ENCODE results near the gene RAD51B. TPM values are rescaled to one million over a fixed set of nuclear protein-coding genes. Genes with fewer than 3 reads are reported as not detected.

Gene RAD51B
- polyA plus RNA-seq, 1 donor (not counting 4 experiments of a cell fraction or from before 2014, with no cell fraction given): 13.3 TPM

DNA sequence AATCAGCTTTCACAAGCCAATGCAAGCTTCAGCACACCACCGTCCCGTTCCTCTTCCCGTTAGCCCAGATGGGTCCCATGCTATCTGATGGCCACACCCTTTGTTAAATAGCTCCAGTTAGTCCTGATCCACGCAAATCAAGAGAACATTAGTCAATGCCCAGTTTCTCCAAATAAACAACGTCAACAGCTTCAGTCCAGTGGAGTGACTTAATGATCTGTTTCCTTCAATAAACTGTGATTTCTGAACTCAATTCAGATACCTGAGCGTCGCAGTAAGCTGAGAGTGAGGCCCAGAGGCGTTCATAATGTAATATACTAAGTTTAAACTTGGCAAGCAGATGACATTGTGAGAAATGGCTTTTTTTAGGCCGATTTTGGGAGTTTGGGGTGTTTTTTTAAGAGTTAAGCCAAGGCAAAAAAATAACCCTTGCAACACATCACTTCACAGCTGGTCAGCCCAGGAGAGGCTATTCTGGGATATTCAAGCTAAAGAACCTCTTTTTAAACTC lies 861.0 kb downstream of the RAD51B start:
- Histone ChIP-seq H3K4me1 (ENCODE audit: control insufficient read depth, extremely low read depth, insufficient read depth, low read length) (peaks cover 87% of the 10 kb centered on the region), H3K9ac (ENCODE audit: control insufficient read depth, extremely low read depth, insufficient read depth, low read length) (peak overlapping the region; percentile 30)

DNA sequence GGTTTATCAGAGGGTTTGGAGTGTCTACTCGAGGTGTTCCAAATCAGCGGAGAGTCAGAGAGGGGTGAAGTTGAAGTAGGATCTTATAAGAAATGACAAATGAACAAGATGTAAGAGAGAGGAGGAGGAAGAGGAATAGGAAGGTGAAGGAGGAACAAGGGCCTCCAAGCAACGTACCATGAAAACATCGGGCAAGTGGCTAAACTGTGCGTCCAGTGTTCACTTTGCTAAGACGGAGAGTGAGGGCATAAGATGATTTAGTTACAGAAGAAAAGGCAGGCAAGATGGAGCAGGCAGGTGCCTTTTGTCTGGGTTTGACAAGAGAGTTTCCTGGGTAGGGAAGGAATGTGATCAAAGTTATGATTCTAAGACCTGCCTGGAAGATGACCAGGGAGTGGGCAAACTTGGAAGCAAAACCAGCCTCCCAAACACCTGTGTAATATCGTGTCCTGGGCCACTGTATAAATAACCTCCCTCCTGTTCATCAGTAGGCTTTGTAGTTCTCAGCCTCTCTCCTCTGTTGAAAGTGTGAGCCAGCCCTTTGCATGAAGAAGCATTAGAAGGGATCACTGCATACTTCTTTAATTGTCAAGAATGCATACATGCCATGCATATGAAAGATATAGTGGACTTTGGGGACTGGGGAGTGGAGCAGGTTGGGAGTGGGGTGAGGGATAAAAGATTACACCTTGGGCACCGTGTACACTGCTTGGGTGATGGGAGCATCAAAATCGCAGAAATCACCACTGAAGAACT lies 861.9 kb downstream of the RAD51B start:
- no peak for DNase-seq (ENCODE audit: low read depth, low spot score)
- Histone ChIP-seq H3K4me2 (ENCODE audit: control insufficient read depth, extremely low read depth, insufficient read depth, low read depth, low read length) (no peak overlapping the region), H3K4me1 (ENCODE audit: control insufficient read depth, extremely low read depth, insufficient read depth, low read length) (peaks cover 87% of the 10 kb centered on the region)

More for the DNA sequence above, 861.0 kb downstream of the RAD51B start:
- Histone ChIP-seq H3K9me3 (ENCODE audit: control insufficient read depth, low read depth, low read length) (peaks cover 6% of the 10 kb centered on the region), H4K20me1 (ENCODE audit: control insufficient read depth, extremely low read depth, insufficient read depth, low read length) (no peaks in the 10 kb centered on the region), H2AFZ (ENCODE audit: control insufficient read depth, low read length) (peak overlapping the region; percentile 47), H3K9me1 (ENCODE audit: control insufficient read depth, extremely low read depth, insufficient read depth, low read length) (no peaks in the 10 kb centered on the region), H3K36me3 (ENCODE audit: control insufficient read depth in 2 of 2, extremely low read depth in 1 of 2, insufficient read depth in 2 of 2, low read length in 2 of 2) (no peaks in the 10 kb centered on the region), H3K79me2 (ENCODE audit: control insufficient read depth, insufficient read depth, low read length) (no peaks in the 10 kb centered on the region), H3K27ac (ENCODE audit: control insufficient read depth, insufficient read depth, low read length) (peak overlapping the region; percentile 97), H3K4me2 (ENCODE audit: control insufficient read depth, extremely low read depth, insufficient read depth, low read depth, low read length) (no peak overlapping the region), H3K27me3 (ENCODE audit: control insufficient read depth, extremely low read depth, insufficient read depth, low read length) (no peaks in the 10 kb centered on the region), H3K4me3 (ENCODE audit: control insufficient read depth in 2 of 3, extremely low read depth in 1 of 3, insufficient read depth in 2 of 3, low read depth in 1 of 3, low read length in 3 of 3) (no peak overlapping the region)
- dilution Hi-C loops (cut with MboI; ENCODE audit: extremely low pct_ligation_motif_present, low sequenced_read_pairs): no loop called here
- DNase-seq (ENCODE audit: low read depth, low spot score) (no peak), FAIRE-seq (peak; percentile 55)
- TF ChIP-seq EZH2 (IDR thresholded peaks at IDR 0.05; ENCODE audit: low read length): no peak
- TF ChIP-seq, protein P1, sequence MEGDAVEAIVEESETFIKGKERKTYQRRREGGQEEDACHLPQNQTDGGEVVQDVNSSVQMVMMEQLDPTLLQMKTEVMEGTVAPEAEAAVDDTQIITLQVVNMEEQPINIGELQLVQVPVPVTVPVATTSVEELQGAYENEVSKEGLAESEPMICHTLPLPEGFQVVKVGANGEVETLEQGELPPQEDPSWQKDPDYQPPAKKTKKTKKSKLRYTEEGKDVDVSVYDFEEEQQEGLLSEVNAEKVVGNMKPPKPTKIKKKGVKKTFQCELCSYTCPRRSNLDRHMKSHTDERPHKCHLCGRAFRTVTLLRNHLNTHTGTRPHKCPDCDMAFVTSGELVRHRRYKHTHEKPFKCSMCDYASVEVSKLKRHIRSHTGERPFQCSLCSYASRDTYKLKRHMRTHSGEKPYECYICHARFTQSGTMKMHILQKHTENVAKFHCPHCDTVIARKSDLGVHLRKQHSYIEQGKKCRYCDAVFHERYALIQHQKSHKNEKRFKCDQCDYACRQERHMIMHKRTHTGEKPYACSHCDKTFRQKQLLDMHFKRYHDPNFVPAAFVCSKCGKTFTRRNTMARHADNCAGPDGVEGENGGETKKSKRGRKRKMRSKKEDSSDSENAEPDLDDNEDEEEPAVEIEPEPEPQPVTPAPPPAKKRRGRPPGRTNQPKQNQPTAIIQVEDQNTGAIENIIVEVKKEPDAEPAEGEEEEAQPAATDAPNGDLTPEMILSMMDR (optimal IDR thresholded peaks at IDR 0.05 in 1 of 3, IDR thresholded peaks at IDR 0.05 in 1 of 3, conservative IDR thresholded peaks at IDR 0.05 in 1 of 3; ENCODE audit: extremely low read depth in 1 of 3, insufficient read depth in 2 of 3, low read length in 3 of 3): no peak

More for the DNA sequence above, 861.9 kb downstream of the RAD51B start:
- H3K27ac ChIP-seq (ENCODE audit: control insufficient read depth, insufficient read depth, low read length): peak overlapping the region; percentile 97
- dilution Hi-C loops (cut with MboI; ENCODE audit: extremely low pct_ligation_motif_present, low sequenced_read_pairs): no loop called here
- FAIRE-seq: no peak
- no peak overlapping the region for H2AFZ ChIP-seq (ENCODE audit: control insufficient read depth, low read length)
- H3K4me3 ChIP-seq (ENCODE audit: control insufficient read depth in 2 of 3, extremely low read depth in 1 of 3, insufficient read depth in 2 of 3, low read depth in 1 of 3, low read length in 3 of 3): no peak overlapping the region
- no peaks in the 10 kb centered on the region for H3K36me3 ChIP-seq (ENCODE audit: control insufficient read depth in 2 of 2, extremely low read depth in 1 of 2, insufficient read depth in 2 of 2, low read length in 2 of 2)
- no peaks in the 10 kb centered on the region for H3K27me3 ChIP-seq (ENCODE audit: control insufficient read depth, extremely low read depth, insufficient read depth, low read length)
- peaks cover 6% of the 10 kb centered on the region for H3K9me3 ChIP-seq (ENCODE audit: control insufficient read depth, low read depth, low read length)
- no peaks in the 10 kb centered on the region for H3K79me2 ChIP-seq (ENCODE audit: control insufficient read depth, insufficient read depth, low read length)
- no peaks in the 10 kb centered on the region for H3K9me1 ChIP-seq (ENCODE audit: control insufficient read depth, extremely low read depth, insufficient read depth, low read length)
- H3K9ac ChIP-seq (ENCODE audit: control insufficient read depth, extremely low read depth, insufficient read depth, low read length): no peak overlapping the region
- TF ChIP-seq EZH2 (IDR thresholded peaks at IDR 0.05; ENCODE audit: low read length): no peak
- TF ChIP-seq, protein P1 (optimal IDR thresholded peaks at IDR 0.05 in 1 of 3, IDR thresholded peaks at IDR 0.05 in 1 of 3, conservative IDR thresholded peaks at IDR 0.05 in 1 of 3; ENCODE audit: extremely low read depth in 1 of 3, insufficient read depth in 2 of 3, low read length in 3 of 3): no peak
- no peaks in the 10 kb centered on the region for H4K20me1 ChIP-seq (ENCODE audit: control insufficient read depth, extremely low read depth, insufficient read depth, low read length)

Measured in keratinocyte (primary cell).